Measurements from ENCODE around the gene VKORC1L1.
"Not testable (repeated sequence)": the region's sequence is repeated elsewhere in the genome, so short reads cannot be mapped to it uniquely, and the experiment has no call there.

Gene VKORC1L1

GRCh38 chr7:65946904-65947303 lies 74.0 kb downstream of the VKORC1L1 start:
- no peak for DNase-seq

DNA sequence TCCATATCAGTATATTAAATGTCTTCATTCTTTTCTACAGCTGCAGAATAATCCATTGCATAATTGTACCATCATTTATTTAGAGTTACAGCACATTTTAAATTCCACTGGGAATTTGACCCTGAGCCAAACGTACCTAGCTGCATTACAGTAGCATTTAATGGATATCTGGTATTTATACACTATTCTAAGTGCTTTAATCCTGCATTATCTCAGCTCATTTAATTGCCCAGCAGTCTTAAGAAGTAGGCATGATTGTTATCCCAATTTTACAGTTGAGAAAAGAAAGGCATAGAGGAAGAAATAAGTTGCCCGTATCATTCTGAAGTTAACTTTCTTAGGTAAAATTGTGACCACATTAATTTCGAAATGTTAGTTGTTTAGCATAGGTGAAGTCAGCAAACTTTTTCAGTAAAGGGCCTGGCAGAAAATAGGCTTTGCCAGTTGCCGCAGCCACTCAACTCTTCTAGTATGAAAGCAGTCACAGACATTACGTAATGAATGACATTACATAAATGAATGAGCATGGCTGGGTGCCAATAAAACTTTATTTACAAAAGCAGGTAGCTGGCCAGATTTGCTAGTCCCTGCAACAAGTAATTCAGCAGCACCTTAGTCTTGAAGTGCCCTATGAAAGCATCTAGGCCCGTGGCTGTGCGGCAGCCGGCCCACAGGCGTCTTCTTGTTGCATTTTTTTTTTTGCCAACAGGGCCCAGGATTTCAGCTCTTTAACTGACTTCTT lies 79.1 kb downstream of the VKORC1L1 start:
- DNase-seq, result no peak

GRCh38 chr7:65953001-65953720 lies 80.3 kb downstream of the VKORC1L1 start:
- DNase-seq, result no peak

- no peak for DNase-seq
Measured at GRCh38 chr7:65953890-65954450, 81.1 kb downstream of the VKORC1L1 start.

- DNase-seq, result no peak
Measured at GRCh38 chr7:65955718-65956117, 82.8 kb downstream of the VKORC1L1 start.

- no peak for DNase-seq
Measured at GRCh38 chr7:65960351-65961074, 87.6 kb downstream of the VKORC1L1 start.

- DNase-seq, result no peak
Measured at GRCh38 chr7:65962033-65962432, 89.2 kb downstream of the VKORC1L1 start.

GRCh38 chr7:65964671-65965070 lies 91.8 kb downstream of the VKORC1L1 start:
- DNase-seq, result not testable (repeated sequence)

GRCh38 chr7:65966146-65966545 lies 93.3 kb downstream of the VKORC1L1 start:
- no peak for DNase-seq

GRCh38 chr7:65967361-65968155 lies 94.7 kb downstream of the VKORC1L1 start:
- no peak for DNase-seq

DNA sequence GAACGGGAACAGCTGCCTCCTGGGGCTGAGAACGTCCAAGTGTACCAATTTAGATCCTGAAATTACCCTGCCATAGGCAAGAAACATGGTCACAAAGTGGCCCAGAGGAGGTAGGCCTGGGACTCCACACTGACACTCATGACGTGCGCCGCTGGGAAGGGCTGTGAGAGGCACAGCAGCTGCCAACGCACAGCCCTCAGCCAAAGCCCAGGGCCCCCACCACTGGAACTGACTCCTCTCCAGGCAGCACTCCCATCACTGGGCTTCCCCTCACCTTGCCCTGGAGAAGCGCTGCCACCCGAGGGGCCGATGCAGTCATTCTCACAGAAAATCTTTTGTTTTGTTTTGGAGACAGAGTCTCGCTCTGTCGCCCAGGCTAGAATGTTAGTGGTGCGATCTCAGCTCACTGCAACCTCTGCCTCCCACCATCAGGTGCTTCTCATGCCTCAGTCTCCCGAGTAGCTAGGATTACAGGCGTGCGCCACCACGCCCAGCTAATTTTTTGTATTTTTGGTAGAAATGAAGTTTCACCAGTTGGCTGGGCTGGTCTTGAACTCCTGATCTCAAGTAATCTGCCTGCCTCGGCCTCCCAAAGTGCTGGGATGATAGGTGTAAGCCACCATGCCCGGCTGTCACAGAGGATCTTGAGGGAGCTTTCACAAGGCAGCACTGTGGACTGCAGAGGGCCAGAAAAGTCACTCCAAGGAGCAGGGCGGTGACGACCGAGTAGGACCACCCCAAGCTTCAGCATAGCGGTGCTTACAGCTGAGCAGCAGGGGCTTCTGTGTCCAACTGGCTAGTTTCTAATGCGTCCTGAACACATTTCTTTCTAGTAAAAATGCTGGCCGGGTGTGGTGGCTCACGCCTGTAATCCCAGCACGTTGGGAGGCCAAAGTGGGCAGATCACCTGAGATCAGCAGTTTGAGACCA lies 95.6 kb downstream of the VKORC1L1 start:
- DNase-seq, result no peak

DNA sequence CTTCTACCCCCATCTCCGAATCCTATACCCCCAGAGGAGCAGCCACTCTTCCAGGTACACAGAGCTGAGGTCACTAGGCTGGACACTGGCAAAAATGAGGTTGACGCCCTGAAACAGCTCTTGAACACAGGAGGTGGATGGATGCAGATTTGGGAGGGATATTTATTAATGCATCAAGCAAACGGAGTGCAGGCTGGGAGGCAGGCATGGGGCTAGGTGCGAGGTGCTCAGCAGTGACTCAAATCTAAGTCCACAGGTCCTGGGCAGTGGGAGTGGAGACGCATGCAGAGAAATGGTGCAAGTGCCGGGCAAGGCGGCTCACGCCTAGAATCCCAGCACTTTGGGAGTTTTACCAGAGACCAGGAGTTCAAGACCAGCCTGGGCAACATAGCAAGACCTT lies 98.1 kb downstream of the VKORC1L1 start:
- no peak for DNase-seq

DNA sequence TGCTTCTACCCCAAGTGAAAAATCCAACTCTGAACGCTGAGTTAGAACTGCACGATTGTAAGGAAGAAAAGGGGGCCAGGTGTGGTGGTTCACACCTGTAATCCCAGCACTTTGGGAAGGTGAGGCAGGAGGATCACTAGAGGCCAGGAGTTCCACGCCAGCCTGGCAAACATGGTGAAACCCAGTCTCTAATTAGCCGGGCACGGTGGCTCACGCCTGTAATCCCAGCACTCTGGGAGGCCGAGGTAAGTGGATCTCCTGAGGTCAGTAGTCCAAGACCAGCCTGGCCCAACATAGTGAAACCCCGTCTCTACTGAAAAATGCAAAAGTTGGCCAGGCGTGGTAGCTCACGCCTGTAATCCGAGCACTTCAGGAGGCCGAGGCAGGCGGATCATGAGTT lies 100.1 kb downstream of the VKORC1L1 start:
- DNase-seq, result no peak

GRCh38 chr7:65974191-65974801 lies 101.4 kb downstream of the VKORC1L1 start:
- DNase-seq, result no peak

DNA sequence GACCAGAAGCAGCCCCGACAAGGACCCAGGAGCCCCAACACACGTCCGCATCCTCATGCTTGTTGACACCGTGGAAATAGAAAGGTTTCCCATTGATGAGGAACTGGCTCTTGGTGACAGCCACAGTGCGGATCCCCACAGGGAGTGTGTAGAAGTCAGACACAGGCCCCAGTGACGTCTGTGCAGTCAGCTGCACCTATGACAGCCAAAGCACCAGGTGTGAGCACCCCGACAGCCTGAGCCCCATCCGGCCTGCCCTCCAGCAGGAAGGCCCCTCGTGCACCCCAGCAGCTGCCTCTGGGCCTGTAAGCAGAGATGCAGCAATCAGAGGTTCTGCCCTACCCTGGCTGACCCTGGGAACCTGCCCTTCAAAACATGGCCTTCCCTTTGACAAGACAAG lies 102.0 kb downstream of the VKORC1L1 start:
- no peak for DNase-seq

GRCh38 chr7:65975814-65976445 lies 103.1 kb downstream of the VKORC1L1 start:
- no peak for DNase-seq

DNA sequence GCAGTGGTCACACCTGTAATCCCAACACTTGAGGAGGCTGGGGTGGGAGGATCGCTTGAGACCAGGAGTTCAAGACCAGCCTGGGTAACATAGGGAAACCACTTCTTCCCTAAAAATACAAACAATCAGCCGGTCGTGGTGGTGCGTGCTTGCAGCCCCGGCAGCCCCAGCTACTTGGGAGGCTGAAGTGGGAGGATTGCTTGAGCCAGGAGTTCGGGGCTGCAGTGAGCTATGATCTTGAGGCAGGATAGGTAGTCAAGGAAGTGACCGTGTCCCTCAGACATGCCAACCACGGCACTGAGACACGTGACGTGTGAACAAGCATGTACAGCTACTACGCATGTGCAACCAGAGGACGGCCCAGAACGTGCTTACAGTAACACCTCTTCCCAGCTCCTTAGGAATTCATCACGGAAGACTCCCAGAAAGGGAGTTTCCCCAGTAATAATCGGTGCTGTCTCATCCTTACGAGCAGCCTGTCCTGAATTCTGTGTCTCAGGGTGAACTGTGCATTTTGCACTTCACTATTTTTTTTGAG lies 103.9 kb downstream of the VKORC1L1 start:
- no peak for DNase-seq

- DNase-seq, result no peak
Measured at GRCh38 chr7:65978891-65979582, 106.2 kb downstream of the VKORC1L1 start.
